ENCODE results near the gene FGD5.

- TF ChIP-seq, protein P1, sequence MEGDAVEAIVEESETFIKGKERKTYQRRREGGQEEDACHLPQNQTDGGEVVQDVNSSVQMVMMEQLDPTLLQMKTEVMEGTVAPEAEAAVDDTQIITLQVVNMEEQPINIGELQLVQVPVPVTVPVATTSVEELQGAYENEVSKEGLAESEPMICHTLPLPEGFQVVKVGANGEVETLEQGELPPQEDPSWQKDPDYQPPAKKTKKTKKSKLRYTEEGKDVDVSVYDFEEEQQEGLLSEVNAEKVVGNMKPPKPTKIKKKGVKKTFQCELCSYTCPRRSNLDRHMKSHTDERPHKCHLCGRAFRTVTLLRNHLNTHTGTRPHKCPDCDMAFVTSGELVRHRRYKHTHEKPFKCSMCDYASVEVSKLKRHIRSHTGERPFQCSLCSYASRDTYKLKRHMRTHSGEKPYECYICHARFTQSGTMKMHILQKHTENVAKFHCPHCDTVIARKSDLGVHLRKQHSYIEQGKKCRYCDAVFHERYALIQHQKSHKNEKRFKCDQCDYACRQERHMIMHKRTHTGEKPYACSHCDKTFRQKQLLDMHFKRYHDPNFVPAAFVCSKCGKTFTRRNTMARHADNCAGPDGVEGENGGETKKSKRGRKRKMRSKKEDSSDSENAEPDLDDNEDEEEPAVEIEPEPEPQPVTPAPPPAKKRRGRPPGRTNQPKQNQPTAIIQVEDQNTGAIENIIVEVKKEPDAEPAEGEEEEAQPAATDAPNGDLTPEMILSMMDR (optimal IDR thresholded peaks at IDR 0.05 in 1 of 3, IDR thresholded peaks at IDR 0.05 in 1 of 3, conservative IDR thresholded peaks at IDR 0.05 in 1 of 3; ENCODE audit: extremely low read depth in 1 of 3, insufficient read depth in 2 of 3, low read length in 3 of 3), result no peak
- TF ChIP-seq EZH2 (IDR thresholded peaks at IDR 0.05; ENCODE audit: low read length), result no peak
These were observed 12.0 kb upstream of the FGD5 start for GRCh38 chr3:14806641-14807263.

All from keratinocyte (primary cell).